BJ (cell line): ENCODE results near the gene BPI. TPM values are rescaled to one million over a fixed set of nuclear protein-coding genes. Genes with fewer than 3 reads are reported as not detected.
A peak's percentile ranks its signal among the peaks of the same experiment; 100 is the strongest.

ENCODE experiments used
- CTCF ChIA-PET: fragments of 350-600 bp; formaldehyde crosslinking; extraction: SDS; loops from one replicate; lab custom pipeline; 2021; ENCODE audit warnings: antibody characterized with exemption, inconsistent platforms; lab: Yijun Ruan, JAX
- POLR2A ChIA-PET: fragments of 300-600 bp; sonication (Branson Sonifier 250); formaldehyde crosslinking; extraction: SDS; loops from one replicate; lab custom pipeline; 2021; ENCODE audit warnings: antibody characterized with exemption; lab: Charles Lee
- DNase-seq: peaks from one replicate; pipeline ENCODE4 v3.0.0-alpha.2; 2011; ENCODE audit warnings: low read depth
- H3K27me3 ChIP-seq: 2 replicates; pipeline ENCODE4 v1.6.0; 2011; ENCODE audit warnings: low read length; ENCODE audit not compliant: control insufficient read depth, insufficient read depth
- H3K36me3 ChIP-seq: 2 replicates; pipeline ENCODE4 v1.5.1; 2011; ENCODE audit warnings: low read length; ENCODE audit not compliant: control insufficient read depth, insufficient read depth
- H3K4me3 ChIP-seq: 2 replicates; pipeline ENCODE4 v1.5.1; 2011; ENCODE audit warnings: low read depth, mild to moderate bottlenecking, control low read depth, low read length
- CTCF ChIP-seq: IDR thresholded peaks from 2 replicates; pipeline ENCODE4 v1.5.1; 2011; ENCODE audit warnings: low read depth, mild to moderate bottlenecking, control low read depth, inconsistent platforms, low read length, moderate library complexity; ENCODE audit not compliant: insufficient read depth
- polyA plus RNA-seq: library from polyadenylated mRNA; depleted of rRNA; stranded (reverse); fragments of >200 nt; gene quantifications from 2 replicates; pipeline ENCODE4 v1.2.3, GENCODE V29; 2011

Gene BPI
- polyA plus RNA-seq, 1 experiment = 1.1 TPM

GRCh38 chr20:38302786-38303185 lies 1.2 kb upstream of the BPI start:
- peaks cover 2% of the 10 kb centered on the region; the same call in 1 of the 2 replicates for H3K27me3 ChIP-seq
- H3K4me3 ChIP-seq = no peak overlapping the region
- H3K36me3 ChIP-seq = no peaks in the 10 kb centered on the region
- ChIA-PET POLR2A (no interaction called here), CTCF (interaction anchor here (1.3 to 8.5 kb wide), 3 partner anchors 13 to 245 kb away, joined by 4 to 188 read pairs (median 4); no protein-coding TSS in a partner anchor)
- no peak for TF ChIP-seq CTCF
- no peak for DNase-seq

GRCh38 chr20:38304845-38305447 lies 990 bp downstream of the BPI start:
- no peak for DNase-seq
- ChIA-PET CTCF (interaction anchor here (0.6 to 8.5 kb wide), 21 partner anchors 8 to 722 kb away, joined by 3 to 188 read pairs (median 4); no protein-coding TSS in a partner anchor), POLR2A (no interaction called here)
- no peaks in the 10 kb centered on the region for H3K36me3 ChIP-seq
- peak; percentile 81 for TF ChIP-seq CTCF
- H3K27me3 ChIP-seq = peaks cover 2% of the 10 kb centered on the region; the same call in 1 of the 2 replicates
- no peak overlapping the region for H3K4me3 ChIP-seq

- POLR2A ChIA-PET = no interaction called here
- DNase-seq = no peak
These were observed 1.6 kb downstream of the BPI start for GRCh38 chr20:38305541-38305940.

GRCh38 chr20:38306379-38306778 lies 2.4 kb downstream of the BPI start:
- ChIA-PET POLR2A (no interaction called here), CTCF (interaction anchor here (1.6 to 8.5 kb wide), 4 partner anchors 16 to 86 kb away, joined by 3 to 188 read pairs (median 32); no protein-coding TSS in a partner anchor)
- H3K4me3 ChIP-seq = no peak overlapping the region
- DNase-seq = no peak
- TF ChIP-seq CTCF = no peak
- no peaks in the 10 kb centered on the region for H3K36me3 ChIP-seq
- peaks cover 5% of the 10 kb centered on the region; the same call in 1 of the 2 replicates for H3K27me3 ChIP-seq

More at GRCh38 chr20:38305541-38305940, 1.6 kb downstream of the BPI start:
- TF ChIP-seq CTCF = no peak
- H3K36me3 ChIP-seq = no peaks in the 10 kb centered on the region
- CTCF ChIA-PET = interaction anchor here (0.6 to 8.5 kb wide), 14 partner anchors 9 to 326 kb away, joined by 3 to 188 read pairs (median 4); no protein-coding TSS in a partner anchor
- H3K4me3 ChIP-seq = no peak overlapping the region
- H3K27me3 ChIP-seq = peaks cover 5% of the 10 kb centered on the region; the same call in 1 of the 2 replicates

- ChIA-PET POLR2A (no interaction called here), CTCF (interaction anchor here (0.7 to 5.0 kb wide), 12 partner anchors 9 to 744 kb away, joined by 3 to 48 read pairs (median 4); no protein-coding TSS in a partner anchor)
- TF ChIP-seq CTCF = no peak
- no peak for DNase-seq
- Histone ChIP-seq H3K4me3 (no peak overlapping the region), H3K36me3 (no peaks in the 10 kb centered on the region), H3K27me3 (peaks cover 7% of the 10 kb centered on the region)
These were observed 3.6 kb downstream of the BPI start for GRCh38 chr20:38307371-38308046.
